ENCODE data around the gene LSMEM2.
A peak's percentile ranks its signal among the peaks of the same experiment; 100 is the strongest.

LSMEM2 gene

GRCh38 chr3:50290161-50290641 is 11.3 kb downstream of the LSMEM2 start:
- no peak for DNase-seq (ENCODE audit: low spot score)
- Mint-ChIP-seq H3K27me3 (ENCODE audit: low read depth) (no peaks in the 10 kb centered on the region), H3K9me3 (no peaks in the 10 kb centered on the region), H3K27ac (no peak overlapping the region), H3K4me1 (ENCODE audit: low read depth) (peaks cover 13% of the 10 kb centered on the region), H3K36me3 (ENCODE audit: low read depth) (peaks cover 6% of the 10 kb centered on the region), H3K4me3 (peak overlapping the region; percentile 43)

- H3K9me3 Mint-ChIP-seq = no peaks in the 10 kb centered on the region
- peak within 1 kb of the TSS; percentile 89 for H3K4me3 Mint-ChIP-seq
- no peaks in the 10 kb centered on the region for H3K27me3 Mint-ChIP-seq (ENCODE audit: low read depth)
- H3K4me1 Mint-ChIP-seq (ENCODE audit: low read depth) = peaks cover 17% of the 10 kb centered on the region
- H3K27ac Mint-ChIP-seq = peak within 1 kb of the TSS; percentile 96
- H3K36me3 Mint-ChIP-seq (ENCODE audit: low read depth) = peaks cover 8% of the 10 kb centered on the region
- peak; percentile 97 for DNase-seq (ENCODE audit: low spot score)
Measured at GRCh38 chr3:50292159-50293078, 13.5 kb downstream of the LSMEM2 start, which contains the start of gene IFRD2. Gene IFRD2 (minus strand): TSS chr3:50292429. CDS start chr3:50292274, 155 bp downstream.

GRCh38 chr3:50293079-50293801 is 14.4 kb downstream of the LSMEM2 start:
- Mint-ChIP-seq H3K27me3 (ENCODE audit: low read depth) (no peaks in the 10 kb centered on the region), H3K4me3 (peak overlapping the region; percentile 89), H3K36me3 (ENCODE audit: low read depth) (peaks cover 8% of the 10 kb centered on the region), H3K4me1 (ENCODE audit: low read depth) (peaks cover 23% of the 10 kb centered on the region), H3K27ac (peak overlapping the region; percentile 96), H3K9me3 (no peaks in the 10 kb centered on the region)
- no peak for DNase-seq (ENCODE audit: low spot score)

GRCh38 chr3:50294089-50294488 is 15.2 kb downstream of the LSMEM2 start:
- DNase-seq (ENCODE audit: low spot score) = no peak
- H3K9me3 Mint-ChIP-seq = no peaks in the 10 kb centered on the region
- H3K36me3 Mint-ChIP-seq (ENCODE audit: low read depth) = peaks cover 6% of the 10 kb centered on the region
- peak overlapping the region; percentile 15 for H3K27ac Mint-ChIP-seq
- H3K4me1 Mint-ChIP-seq (ENCODE audit: low read depth) = peaks cover 24% of the 10 kb centered on the region
- H3K27me3 Mint-ChIP-seq (ENCODE audit: low read depth) = no peaks in the 10 kb centered on the region
- H3K4me3 Mint-ChIP-seq = no peak overlapping the region

GRCh38 chr3:50294492-50295403 is 15.9 kb downstream of the LSMEM2 start:
- H3K36me3 Mint-ChIP-seq (ENCODE audit: low read depth) = peaks cover 6% of the 10 kb centered on the region
- no peaks in the 10 kb centered on the region for H3K9me3 Mint-ChIP-seq
- H3K4me1 Mint-ChIP-seq (ENCODE audit: low read depth) = peaks cover 25% of the 10 kb centered on the region
- no peaks in the 10 kb centered on the region for H3K27me3 Mint-ChIP-seq (ENCODE audit: low read depth)
- peak overlapping the region; percentile 15 for H3K27ac Mint-ChIP-seq
- H3K4me3 Mint-ChIP-seq = no peak overlapping the region
- no peak for DNase-seq (ENCODE audit: low spot score)

GRCh38 chr3:50295553-50296431 is 16.9 kb downstream of the LSMEM2 start:
- Mint-ChIP-seq H3K27ac (peak overlapping the region; percentile 10), H3K4me3 (no peak overlapping the region), H3K9me3 (no peaks in the 10 kb centered on the region), H3K27me3 (ENCODE audit: low read depth) (no peaks in the 10 kb centered on the region), H3K4me1 (ENCODE audit: low read depth) (peaks cover 33% of the 10 kb centered on the region), H3K36me3 (ENCODE audit: low read depth) (peaks cover 6% of the 10 kb centered on the region)
- DNase-seq (ENCODE audit: low spot score) = no peak

GRCh38 chr3:50296721-50297383 is 18.0 kb downstream of the LSMEM2 start:
- H3K9me3 Mint-ChIP-seq = no peaks in the 10 kb centered on the region
- DNase-seq (ENCODE audit: low spot score) = no peak
- H3K4me3 Mint-ChIP-seq = peak overlapping the region; percentile 52
- peak overlapping the region; percentile 99 for H3K27ac Mint-ChIP-seq
- peaks cover 2% of the 10 kb centered on the region for H3K36me3 Mint-ChIP-seq (ENCODE audit: low read depth)
- H3K27me3 Mint-ChIP-seq (ENCODE audit: low read depth) = no peaks in the 10 kb centered on the region
- peaks cover 29% of the 10 kb centered on the region for H3K4me1 Mint-ChIP-seq (ENCODE audit: low read depth)

- DNase-seq (ENCODE audit: low spot score) = no peak
- no peaks in the 10 kb centered on the region for H3K27me3 Mint-ChIP-seq (ENCODE audit: low read depth)
- peak overlapping the region; percentile 98 for H3K4me3 Mint-ChIP-seq
- H3K4me1 Mint-ChIP-seq (ENCODE audit: low read depth) = peaks cover 28% of the 10 kb centered on the region
- H3K36me3 Mint-ChIP-seq (ENCODE audit: low read depth) = peaks cover 2% of the 10 kb centered on the region
- H3K9me3 Mint-ChIP-seq = no peaks in the 10 kb centered on the region
- H3K27ac Mint-ChIP-seq = peak overlapping the region; percentile 99
Measured at GRCh38 chr3:50297384-50297775, 18.5 kb downstream of the LSMEM2 start.

- Mint-ChIP-seq H3K9me3 (no peaks in the 10 kb centered on the region), H3K4me3 (peak overlapping the region; percentile 98), H3K27me3 (ENCODE audit: low read depth) (no peaks in the 10 kb centered on the region), H3K27ac (peak overlapping the region; percentile 99), H3K4me1 (ENCODE audit: low read depth) (peaks cover 22% of the 10 kb centered on the region), H3K36me3 (ENCODE audit: low read depth) (peaks cover 2% of the 10 kb centered on the region)
- DNase-seq (ENCODE audit: low spot score) = no peak
Measured at GRCh38 chr3:50297896-50298725, 19.2 kb downstream of the LSMEM2 start.

GRCh38 chr3:50298836-50299637 is 20.1 kb downstream of the LSMEM2 start, which contains the start of the genes HYAL3 and NAA80:
Gene HYAL3 (minus strand): TSS chr3:50299405. CDS start chr3:50295602, 3,803 bp downstream.
Gene NAA80 (minus strand): TSS chr3:50299405. CDS start chr3:50297463, 1,942 bp downstream.
- Mint-ChIP-seq H3K9me3 (no peaks in the 10 kb centered on the region), H3K4me1 (ENCODE audit: low read depth) (peaks cover 22% of the 10 kb centered on the region), H3K27ac (peak within 1 kb of the TSS; percentile 99), H3K4me3 (peak within 1 kb of the TSS; percentile 98), H3K27me3 (ENCODE audit: low read depth) (no peaks in the 10 kb centered on the region), H3K36me3 (ENCODE audit: low read depth) (peaks cover 2% of the 10 kb centered on the region)
- peak; percentile 98 for DNase-seq (ENCODE audit: low spot score)

GRCh38 chr3:50299638-50299928 is 20.7 kb downstream of the LSMEM2 start:
- Mint-ChIP-seq H3K27me3 (ENCODE audit: low read depth) (no peaks in the 10 kb centered on the region), H3K27ac (peak overlapping the region; percentile 99), H3K36me3 (ENCODE audit: low read depth) (peaks cover 2% of the 10 kb centered on the region), H3K4me3 (peak overlapping the region; percentile 98), H3K9me3 (no peaks in the 10 kb centered on the region), H3K4me1 (ENCODE audit: low read depth) (peaks cover 24% of the 10 kb centered on the region)
- DNase-seq (ENCODE audit: low spot score) = no peak
